HG02938 (cell line): ENCODE measurements around the gene SLC27A3.
"Not testable (repeated sequence)": the region's sequence is repeated elsewhere in the genome, so short reads cannot be mapped to it uniquely, and the experiment has no call there.

Source experiments
- ATAC-seq: cut with Tn5 transposase; IDR thresholded peaks from one replicate; pipeline ENCODE4 v1.9.1; 2021; ENCODE audit warnings: mild to moderate bottlenecking, moderate library complexity; ENCODE audit not compliant: unreplicated experiment

SLC27A3 gene

DNA sequence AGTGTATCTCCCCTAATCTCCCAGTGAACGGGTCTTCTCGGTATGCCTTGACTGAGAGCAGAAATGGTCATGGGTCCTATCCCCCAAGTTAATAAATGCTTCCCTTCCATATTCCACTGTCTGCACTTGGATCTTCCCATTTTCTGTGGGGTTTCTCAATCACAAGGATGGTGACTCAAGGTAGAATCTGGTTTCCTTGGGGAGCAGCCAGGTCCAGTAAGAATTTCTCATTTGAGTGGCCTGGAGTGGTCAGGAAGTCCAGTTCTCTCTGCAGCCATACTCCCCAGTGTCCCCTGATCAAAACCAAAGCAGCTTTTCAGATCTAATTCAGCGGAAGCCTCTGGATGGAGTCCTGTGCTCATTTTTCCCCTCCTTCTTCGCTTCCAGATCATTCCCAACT is 14.8 kb upstream of the SLC27A3 start:
- no peak for ATAC-seq

DNA sequence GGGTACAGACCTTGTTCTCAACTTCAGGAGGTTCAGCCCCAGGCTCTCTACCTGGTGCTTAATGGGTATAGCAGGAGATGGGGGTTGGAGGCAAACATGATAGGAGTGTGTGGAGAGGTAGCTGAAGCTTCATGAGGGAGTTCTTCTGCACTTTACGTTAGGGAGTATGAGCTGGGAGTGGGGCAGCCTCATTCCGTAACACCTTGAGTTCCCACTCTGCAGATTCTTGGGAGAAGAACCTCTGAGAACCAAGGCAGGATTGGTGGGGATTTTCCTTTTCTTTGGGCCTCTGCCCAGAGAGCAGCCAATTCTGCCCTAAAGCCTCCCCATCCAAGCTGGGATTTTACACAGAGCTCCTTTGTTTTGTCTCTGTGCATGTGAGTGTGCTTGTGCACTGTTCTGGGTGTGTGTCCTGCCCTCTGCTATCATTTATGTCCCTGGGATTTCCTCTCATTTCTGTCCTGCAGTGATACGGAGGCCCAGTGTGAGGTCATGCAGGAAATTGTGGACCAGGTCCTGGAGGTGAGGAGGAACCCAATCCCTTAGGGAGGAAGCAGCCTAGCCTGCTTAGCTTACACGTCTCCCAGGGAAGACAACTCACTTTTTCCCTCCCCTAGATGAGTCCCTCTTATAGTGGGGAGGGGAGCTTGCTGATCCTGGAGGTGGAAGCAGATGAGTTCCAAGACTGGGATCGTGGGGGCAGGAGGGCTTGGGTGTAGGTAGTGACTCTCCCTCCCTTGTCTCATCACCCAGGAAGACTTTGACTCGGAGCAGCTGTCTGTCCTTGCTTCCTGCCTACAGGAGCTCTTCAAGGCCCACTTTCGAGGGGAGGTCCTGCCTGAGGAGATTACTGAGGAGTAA is 11.6 kb upstream of the SLC27A3 start:
- ATAC-seq: no peak

DNA sequence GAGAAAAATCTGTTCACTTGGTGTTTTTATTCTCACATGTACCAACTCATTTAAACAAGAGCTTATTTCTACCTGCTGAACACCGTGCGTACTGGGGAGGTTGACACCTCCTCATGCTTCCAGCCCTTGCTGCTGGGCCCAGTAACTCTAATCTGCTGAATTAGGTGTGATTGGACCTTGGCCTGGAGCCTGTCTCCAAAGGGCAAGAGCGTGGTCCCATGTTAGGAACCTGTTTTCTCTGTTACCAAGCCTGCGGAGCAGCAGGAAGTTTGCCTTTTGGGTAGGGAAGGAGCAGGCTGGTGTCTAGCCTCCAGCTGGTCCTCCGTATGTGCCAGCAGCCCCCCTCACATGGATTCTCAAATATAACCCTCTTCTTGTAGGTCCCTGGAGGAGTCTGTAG is 10.9 kb upstream of the SLC27A3 start:
- no peak for ATAC-seq

- not testable (repeated sequence) for ATAC-seq
These were observed 8.5 kb upstream of the SLC27A3 start for GRCh38 chr1:153766663-153767062.

DNA sequence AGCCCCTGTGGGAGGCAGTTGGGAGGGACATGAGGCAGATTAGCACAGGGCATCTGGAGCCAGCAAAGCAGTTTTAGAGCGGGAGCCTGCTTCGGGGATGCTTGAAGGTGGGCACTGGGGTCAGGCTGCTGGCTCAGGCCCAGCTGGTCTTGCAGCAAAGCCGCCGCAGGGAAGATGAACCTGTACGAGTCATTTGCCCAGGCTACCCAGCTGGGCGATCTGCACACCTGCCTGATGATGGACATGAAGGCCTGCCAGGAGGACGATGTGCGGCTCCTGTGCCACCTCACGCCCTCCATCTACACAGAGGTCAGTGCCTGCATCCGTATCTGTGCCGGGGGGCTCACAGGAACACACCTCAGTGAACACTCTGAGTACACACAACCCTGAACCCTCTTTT is 7.7 kb upstream of the SLC27A3 start:
- no peak for ATAC-seq

- no peak for ATAC-seq
These were observed 6.7 kb upstream of the SLC27A3 start for GRCh38 chr1:153768316-153769181.

DNA sequence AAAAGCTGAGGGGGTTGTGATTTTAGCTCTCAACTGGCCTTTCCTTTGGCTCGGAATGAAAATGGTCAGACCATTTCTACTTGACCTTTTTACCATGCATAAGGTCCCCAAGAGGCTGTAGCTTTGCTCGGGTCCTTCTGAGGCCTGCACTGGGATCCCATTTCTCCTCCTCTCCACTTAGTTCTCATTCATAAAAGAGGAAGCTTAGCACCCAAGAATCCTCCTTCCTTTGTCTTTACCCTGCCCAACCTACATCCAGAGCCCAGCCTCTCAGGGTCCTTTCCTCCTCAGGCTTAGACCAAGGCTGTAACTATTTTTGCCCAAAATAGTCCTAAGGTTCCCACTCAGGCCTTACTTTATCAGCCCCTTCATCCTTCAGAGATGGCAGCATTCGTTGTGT is 6.0 kb upstream of the SLC27A3 start:
- ATAC-seq: no peak

DNA sequence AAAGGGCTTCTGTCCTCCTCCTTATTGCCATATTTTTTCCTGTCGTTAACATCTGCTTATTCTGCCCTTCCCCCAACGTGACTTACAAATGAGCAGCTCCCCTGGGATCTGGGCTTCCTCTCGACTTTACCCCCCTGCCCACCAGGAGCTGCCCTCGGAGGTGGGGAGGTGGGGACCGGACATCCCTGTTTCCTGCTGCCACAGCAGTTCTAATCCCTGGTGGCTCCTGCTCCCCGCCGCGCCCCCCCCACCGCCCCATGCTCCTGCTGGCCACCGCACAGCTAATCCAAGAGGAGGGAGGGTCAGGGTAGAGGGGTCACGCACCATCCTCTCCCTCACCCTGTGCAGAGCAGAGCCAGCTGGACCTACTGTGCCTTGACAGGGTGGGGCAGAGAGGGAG is 4.4 kb upstream of the SLC27A3 start:
- ATAC-seq: no peak

DNA sequence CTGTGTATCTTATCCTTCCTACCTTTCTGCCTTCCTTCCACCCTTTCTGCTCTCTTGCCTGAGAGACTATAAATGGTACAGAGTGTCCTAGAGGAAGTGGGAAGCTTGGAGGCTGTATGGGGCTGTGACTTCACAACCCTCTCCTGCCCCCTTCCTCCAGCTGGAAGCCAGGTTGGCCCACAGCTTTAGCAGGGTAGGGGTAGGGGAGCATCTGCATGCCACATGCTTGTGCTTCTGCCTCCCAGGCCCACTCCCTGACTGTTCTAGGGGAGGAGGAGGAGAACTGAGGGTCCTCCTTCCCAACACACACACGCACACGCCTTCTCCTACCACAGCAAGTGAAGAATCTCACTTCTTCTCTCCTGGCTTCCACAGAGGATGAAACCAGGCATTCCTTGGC is 3.9 kb upstream of the SLC27A3 start:
- no peak for ATAC-seq

- no peak for ATAC-seq
These were observed 3.2 kb upstream of the SLC27A3 start for GRCh38 chr1:153771841-153772593.

DNA sequence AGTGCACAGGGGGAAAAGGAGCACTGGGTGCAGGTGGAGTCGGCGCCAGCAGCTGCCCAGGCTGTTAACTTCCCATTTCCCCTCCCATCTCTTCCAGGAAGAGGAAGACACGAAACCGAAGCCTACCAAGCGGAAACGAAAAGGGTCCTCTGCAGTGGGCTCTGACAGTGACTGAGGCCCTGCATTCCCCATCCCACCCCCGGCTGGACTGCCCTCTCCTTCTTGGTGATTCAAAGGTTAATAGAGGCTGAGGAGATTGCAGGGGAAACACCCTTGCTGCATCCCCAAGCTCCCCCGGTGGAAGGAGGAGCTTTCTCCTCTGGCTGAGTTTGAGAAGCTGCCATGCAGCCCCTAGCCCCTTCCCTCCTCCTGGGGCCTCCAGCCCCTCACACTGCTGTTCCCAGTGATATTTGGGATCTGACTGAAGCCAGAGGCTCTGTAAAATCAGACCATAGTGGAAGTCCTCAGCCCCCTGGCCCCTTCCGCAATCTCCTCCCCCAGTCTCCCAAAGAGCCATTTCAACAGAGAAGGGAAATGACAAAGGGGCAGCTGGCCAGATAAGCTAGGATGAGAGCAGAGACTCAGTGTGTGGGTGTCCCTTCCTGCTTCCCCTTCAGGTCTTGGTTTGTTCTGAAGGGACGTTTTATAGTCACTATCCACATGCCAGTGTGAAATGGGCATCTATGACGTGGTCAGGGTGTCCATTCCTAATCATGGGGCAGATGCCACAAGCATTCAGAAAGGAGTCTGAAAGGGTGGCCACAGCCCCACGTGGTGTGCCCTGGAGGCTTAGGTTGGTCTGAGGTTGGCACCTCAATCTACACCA is 1.9 kb upstream of the SLC27A3 start:
- ATAC-seq: no peak

- no peak for ATAC-seq
These were observed 1.1 kb upstream of the SLC27A3 start for GRCh38 chr1:153774026-153774595.

DNA sequence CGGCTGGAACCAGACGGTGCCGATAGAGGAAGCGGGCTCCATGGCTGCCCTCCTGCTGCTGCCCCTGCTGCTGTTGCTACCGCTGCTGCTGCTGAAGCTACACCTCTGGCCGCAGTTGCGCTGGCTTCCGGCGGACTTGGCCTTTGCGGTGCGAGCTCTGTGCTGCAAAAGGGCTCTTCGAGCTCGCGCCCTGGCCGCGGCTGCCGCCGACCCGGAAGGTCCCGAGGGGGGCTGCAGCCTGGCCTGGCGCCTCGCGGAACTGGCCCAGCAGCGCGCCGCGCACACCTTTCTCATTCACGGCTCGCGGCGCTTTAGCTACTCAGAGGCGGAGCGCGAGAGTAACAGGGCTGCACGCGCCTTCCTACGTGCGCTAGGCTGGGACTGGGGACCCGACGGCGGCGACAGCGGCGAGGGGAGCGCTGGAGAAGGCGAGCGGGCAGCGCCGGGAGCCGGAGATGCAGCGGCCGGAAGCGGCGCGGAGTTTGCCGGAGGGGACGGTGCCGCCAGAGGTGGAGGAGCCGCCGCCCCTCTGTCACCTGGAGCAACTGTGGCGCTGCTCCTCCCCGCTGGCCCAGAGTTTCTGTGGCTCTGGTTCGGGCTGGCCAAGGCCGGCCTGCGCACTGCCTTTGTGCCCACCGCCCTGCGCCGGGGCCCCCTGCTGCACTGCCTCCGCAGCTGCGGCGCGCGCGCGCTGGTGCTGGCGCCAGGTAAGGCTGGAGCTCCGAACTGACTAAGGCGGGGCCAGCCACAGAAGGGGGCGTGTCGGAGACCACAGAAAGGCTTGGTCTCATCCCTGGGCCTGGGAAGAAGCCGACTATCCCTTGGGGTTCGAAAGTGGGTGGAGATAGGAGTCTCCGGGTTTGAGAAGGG is 486 bp downstream of the SLC27A3 start:
- no peak for ATAC-seq

GRCh38 chr1:153776352-153776751 is 1.1 kb downstream of the SLC27A3 start:
- ATAC-seq: no peak

DNA sequence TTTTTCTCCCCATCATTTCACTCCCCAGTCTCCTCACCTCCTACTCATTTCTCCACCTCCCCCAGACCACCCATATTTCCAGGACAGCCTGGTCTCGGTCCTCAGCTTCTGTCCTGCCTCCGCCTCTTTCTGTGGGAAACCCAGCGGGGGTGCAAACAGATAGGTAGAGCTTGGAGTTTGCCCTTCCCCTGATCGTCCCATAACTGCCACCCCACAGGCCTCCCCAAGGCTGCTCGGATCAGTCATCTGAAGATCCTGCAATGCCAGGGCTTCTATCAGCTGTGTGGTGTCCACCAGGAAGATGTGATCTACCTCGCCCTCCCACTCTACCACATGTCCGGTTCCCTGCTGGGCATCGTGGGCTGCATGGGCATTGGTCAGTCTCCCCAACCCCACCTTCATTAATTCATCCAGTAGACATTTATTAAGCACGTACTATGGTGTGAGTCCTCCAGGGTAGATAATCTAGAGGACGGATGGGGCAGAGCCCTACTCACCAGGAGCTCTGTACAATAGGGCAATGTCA is 1.7 kb downstream of the SLC27A3 start:
- no peak for ATAC-seq

DNA sequence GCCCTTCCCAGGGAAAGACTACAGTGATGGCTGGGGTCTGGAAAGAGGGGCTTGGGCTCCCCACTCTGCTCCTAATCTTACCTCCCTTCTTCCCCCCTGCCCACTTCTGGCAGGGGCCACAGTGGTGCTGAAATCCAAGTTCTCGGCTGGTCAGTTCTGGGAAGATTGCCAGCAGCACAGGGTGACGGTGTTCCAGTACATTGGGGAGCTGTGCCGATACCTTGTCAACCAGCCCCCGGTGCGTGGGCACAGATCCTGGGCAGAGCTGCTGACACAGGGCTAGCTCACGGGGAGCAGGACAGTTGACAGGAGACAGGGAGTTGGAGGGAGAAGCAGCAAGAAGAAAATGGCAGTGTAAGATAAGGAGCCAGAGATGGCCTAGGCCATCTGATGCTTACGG is 2.4 kb downstream of the SLC27A3 start:
- ATAC-seq: no peak

DNA sequence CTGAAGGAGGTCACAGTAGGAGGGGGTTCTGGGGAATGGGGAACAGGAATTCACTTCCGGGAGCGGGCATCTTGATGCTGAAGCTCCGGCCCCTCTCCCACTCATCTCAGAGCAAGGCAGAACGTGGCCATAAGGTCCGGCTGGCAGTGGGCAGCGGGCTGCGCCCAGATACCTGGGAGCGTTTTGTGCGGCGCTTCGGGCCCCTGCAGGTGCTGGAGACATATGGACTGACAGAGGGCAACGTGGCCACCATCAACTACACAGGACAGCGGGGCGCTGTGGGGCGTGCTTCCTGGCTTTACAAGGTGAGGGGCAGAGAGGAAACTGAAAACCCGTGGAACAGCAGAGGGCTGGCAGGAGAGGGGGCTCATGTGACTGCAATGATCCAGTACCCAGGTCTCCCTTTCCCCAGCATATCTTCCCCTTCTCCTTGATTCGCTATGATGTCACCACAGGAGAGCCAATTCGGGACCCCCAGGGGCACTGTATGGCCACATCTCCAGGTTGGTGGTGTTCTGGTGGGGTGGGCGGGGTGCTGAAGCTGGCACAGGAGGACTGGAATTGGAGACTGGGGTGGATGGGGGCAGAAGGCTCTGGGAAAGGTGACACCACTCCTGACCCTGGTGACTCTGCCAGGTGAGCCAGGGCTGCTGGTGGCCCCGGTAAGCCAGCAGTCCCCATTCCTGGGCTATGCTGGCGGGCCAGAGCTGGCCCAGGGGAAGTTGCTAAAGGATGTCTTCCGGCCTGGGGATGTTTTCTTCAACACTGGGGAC is 3.0 kb downstream of the SLC27A3 start:
- no peak for ATAC-seq

GRCh38 chr1:153778824-153779519 is 3.8 kb downstream of the SLC27A3 start:
- no peak for ATAC-seq
